GM19397 (cell line): ENCODE data around the gene PAGE2.
"Not testable (repeated sequence)": the region's sequence is repeated elsewhere in the genome, so short reads cannot be mapped to it uniquely, and the experiment has no call there.

Experiments
- ATAC-seq: cut with Tn5 transposase; IDR thresholded peaks from one replicate; pipeline ENCODE4 v1.9.1; 2021; ENCODE audit warnings: mild to moderate bottlenecking, moderate library complexity; ENCODE audit not compliant: unreplicated experiment

The PAGE2 gene

DNA sequence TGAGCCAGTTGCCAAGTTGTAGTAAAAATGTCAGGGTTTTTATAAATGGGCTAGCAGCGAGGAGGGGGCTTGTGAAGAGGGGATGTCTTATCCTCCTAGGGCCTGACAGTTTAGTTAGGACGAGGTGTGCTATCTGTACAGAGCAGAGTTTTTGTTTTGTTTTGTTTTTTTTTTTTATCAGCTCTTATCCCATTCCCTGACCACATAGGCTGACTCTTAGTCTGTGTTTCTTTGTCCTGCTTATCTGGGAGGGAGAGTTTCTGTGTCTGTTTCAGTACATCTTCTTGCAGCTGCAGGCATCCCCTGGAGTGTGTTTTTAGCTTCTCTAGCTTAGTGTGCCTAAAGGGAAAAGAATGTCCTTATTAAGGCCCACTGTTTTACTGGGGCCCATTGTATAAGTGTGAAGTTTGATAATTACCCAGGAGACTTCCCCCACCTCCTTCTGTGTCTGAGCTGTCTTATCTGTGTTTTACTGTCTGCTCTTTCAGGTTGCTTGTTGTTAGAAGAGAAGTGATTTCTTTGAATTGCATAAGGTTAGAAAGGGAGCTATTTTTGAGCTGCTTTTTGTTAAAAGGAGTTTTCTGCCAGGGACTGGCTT is 32.0 kb downstream of the PAGE2 start:
- no peak for ATAC-seq

DNA sequence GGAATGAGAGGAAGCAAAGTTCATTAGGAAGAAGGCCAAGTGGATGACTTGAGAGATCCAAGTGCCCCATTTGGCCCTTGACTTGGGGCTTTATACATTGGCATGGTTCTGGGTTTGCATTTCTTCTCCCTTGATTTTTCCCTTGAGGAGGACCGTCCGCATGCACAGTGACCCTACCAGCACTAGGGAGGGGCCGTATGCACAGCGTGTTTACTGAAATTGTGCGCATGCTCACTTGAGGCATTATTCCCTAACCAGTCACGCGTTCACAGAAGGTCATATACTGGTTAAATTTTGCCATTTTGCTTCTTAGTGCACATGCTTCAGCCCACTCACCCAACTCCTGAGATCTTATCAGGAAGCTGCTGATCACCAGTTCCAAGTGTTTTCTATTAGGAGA is 35.1 kb downstream of the PAGE2 start:
- no peak for ATAC-seq

DNA sequence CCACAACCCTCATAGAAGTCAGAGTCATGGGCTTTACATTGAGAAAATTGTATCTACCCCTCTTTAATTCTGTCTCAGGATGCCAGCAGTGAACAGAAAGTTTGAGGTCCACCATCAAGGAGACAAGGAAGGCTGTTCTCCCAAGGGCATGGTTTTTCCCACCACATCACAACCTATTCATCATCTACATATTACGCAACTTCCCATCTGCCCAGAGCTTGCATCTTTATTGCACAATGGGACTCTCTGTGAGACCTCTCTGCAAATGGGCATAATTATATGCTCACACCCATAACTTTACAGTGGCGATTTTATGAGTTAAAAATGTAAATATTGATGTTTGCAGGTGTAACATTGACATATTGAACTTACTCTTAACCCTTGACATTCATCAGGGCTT is 38.9 kb downstream of the PAGE2 start:
- ATAC-seq, result no peak

DNA sequence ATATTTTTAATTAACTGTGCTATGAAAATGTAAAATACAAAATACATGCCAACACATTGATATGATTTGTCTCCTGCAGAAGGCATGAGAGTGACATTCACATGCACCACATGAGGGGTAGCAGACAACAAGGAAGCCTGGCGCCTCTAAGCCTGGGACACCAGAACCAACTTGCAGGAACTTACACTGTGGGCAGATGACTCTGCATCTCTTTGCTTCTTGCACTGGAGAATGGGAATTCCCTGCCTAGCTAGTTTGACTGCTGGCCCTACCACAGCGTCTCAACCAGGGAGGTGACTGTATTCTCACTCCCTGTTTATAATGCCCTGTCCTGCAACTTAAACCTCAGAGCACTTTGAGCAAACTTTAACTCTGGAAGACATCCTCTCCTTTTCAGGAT is 40.5 kb downstream of the PAGE2 start:
- no peak for ATAC-seq

DNA sequence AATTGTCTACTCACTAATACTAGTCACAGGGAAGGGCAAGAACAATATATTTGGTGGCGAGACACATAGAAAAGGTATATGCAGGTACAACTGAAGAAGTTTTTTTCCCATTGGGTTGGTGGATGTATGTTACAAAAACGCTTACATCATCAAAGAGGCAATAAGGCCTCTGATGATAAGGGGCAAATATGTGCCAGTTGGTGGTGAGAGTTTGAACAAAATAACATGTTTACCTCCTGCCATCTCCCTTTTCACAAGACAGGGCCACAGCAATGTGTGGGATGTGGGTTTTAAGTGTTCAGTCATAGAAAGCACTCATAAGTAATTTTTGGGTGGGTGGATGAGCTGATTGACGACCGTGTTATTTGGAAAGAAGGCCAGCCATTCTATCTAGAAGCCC is 41.7 kb downstream of the PAGE2 start:
- ATAC-seq, result no peak

DNA sequence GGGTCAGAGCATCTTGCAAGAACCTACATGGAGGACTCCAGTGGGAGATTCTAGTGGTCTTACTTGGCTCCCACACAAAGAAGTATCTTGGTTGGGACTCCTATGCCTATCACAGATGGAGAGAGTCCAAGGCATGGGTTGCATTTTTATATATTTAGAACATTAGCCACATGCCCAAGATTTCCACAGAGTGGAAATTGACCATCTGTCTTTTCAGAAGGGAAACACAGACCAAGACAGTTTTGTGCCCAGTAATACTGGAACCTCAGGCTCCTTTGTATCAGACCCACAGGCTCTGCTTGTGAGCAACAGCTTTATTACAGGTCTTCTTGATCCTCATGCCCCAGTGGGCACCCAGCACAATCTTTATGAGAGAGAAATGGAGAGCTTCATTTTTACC is 43.6 kb downstream of the PAGE2 start:
- ATAC-seq, result no peak

DNA sequence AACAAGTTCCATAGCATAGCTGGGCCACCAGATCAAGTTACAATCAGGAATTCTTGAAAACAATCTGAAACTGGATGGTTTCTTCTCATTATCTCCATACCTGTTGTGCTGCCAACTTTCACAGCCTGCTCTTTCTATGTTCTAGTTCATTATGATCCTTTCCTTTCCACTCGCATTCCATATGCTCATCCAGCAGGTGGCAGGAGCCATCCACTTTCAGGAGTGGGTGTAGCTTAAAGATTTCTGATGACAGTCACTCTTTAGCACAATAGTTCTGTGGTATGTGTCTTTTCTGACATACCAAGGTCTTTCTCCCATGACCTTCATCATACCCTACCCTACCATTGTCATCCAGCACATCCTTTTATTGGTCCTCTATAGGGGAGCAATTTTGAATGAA is 46.4 kb downstream of the PAGE2 start:
- ATAC-seq, result no peak

DNA sequence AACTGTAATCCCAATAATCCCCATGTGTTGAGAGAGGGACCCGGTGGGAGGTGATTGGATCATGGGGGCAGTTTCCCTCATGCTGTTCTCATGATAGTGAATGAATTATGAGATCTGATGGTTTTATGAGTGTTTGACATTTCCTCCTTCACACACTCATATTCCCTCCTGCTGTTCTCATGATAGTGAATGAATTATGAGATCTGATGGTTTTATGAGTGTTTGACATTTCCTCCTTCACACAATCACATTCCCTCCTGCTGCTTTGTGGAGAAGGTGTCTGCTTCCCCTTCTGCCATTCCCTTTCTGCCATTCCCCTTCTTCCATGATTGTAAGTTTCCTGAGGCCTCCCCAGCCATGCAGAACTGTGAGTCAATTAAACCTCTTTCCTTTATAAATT is 52.0 kb downstream of the PAGE2 start:
- ATAC-seq, result not testable (repeated sequence)
